ENCODE measurements around the gene C1orf94. TPM values are rescaled to one million over a fixed set of nuclear protein-coding genes. Genes with fewer than 3 reads are reported as not detected.

Gene C1orf94, protein sequence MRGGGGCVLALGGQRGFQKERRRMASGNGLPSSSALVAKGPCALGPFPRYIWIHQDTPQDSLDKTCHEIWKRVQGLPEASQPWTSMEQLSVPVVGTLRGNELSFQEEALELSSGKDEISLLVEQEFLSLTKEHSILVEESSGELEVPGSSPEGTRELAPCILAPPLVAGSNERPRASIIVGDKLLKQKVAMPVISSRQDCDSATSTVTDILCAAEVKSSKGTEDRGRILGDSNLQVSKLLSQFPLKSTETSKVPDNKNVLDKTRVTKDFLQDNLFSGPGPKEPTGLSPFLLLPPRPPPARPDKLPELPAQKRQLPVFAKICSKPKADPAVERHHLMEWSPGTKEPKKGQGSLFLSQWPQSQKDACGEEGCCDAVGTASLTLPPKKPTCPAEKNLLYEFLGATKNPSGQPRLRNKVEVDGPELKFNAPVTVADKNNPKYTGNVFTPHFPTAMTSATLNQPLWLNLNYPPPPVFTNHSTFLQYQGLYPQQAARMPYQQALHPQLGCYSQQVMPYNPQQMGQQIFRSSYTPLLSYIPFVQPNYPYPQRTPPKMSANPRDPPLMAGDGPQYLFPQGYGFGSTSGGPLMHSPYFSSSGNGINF
- total RNA-seq = not detected in 2 replicates

DNA sequence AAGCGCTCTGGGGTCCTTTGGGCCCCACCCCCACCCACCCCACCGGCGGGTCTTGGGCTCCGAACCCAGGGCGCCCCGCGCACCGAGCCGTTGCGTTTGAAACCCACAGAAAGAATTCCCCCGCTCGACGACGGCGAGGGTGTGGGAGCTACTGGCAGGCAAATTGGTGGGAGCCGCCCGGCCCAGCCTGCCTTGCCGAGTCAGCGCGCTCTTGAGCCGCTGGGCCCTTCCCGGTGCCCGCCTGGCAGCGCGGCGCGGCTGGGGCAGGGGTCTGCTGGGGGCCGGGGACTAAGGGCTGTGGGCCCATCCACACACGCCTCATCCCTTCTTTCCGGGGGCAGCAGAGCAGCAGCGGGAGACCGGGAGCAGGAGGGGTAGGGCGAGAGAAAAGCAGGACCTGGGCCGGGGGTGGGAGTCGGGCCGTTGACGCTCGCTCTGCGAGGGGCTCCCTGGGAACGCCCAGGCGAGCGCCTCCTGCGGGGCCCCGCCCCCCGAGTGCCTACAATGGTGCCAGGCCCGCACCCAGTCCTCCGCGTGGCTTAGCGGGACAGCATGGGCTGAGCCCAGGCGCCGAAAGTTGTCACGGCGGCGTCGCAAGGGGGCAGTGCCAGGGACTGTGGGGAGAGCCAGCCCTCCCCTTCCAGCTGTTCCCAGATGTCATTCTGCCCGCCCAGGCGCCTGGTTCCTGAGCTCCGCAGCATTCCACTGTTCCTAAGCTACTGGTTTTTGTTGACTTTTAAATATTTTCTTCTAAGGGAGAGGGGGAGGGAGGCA, at the start of gene C1orf94:
C1orf94 (plus strand) TSS at position 78 of the 774 bp plus-strand sequence. CDS start 883 bp downstream, outside the sequence.

DNA sequence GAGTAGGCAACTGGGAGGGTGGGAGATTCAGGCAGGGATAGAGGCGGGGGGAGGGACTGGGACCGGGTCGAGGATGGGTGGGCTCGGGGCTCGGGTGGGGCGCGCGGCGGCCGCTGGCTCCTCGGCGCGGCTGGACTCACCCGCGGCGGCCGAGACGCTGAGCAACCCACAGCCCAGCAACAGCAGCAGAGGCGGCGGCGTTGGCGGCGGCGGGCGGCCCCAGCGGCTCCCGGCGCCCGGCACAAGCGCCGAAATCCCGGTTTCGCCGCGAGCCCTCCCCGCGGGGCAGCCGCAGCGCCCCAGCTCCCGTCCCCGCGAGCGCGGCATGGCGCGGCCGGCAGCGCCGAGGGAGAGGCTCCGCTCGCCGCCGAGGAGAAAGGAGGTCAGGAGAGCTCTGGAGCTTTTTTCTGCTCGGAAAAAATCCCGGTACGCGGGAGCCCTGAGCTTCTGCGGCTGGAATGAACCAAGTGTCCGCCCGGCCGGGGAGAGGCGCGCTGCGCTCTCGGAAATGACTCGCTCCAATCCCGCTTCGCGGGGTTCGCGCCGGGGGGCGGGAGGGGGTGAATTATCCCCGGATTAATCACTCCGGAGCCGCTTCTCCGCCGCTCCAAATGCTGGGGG, 11.8 kb upstream of the C1orf94 start, which contains the start of gene CSMD2:
CSMD2 (minus strand) TSS at position 460 of the 621 bp plus-strand sequence; CDS start at position 327, 133 bp downstream.

Other genes starting within 250 kb of the C1orf94 start
- gene CSMD2, start 11.7 kb upstream of the C1orf94 start, total RNA-seq = under 0.01 and 0.22 TPM in 2 replicates